HCT116 (cell line): ENCODE data around the gene RPTOR.

Source experiments
- CEBPB ChIP-seq: IDR thresholded peaks from 2 replicates; pipeline ENCODE4 v1.6.1; 2012; ENCODE audit warnings: low read depth
- CTCF ChIP-seq, 3 experiments: fragments of 200-600 bp in 1 of 3; sonication (generic) in 1 of 3; IDR thresholded peaks in 2 of 3; conservative IDR thresholded peaks in 1 of 3; 2 replicates each; pipeline ENCODE4 v1.5.1; 2012 to 2017; ENCODE audit warnings: low read depth in 2 of 3, low read length in 2 of 3, antibody characterized with exemption in 1 of 3, borderline replicate concordance in 1 of 3, control low read depth in 1 of 3, mild to moderate bottlenecking in 1 of 3, mixed read lengths in 1 of 3, mixed run types in 1 of 3, moderate library complexity in 1 of 3; ENCODE audit not compliant: insufficient read depth in 1 of 3
- POLR2A ChIP-seq: IDR thresholded peaks from 2 replicates; pipeline ENCODE4 v1.7.0; 2011; ENCODE audit warnings: borderline replicate concordance; ENCODE audit not compliant: insufficient read depth, insufficient read length; ENCODE audit errors: extremely low read depth
- POLR2AphosphoS5 ChIP-seq: IDR thresholded peaks from 2 replicates; pipeline ENCODE4 v1.6.1; 2011; ENCODE audit warnings: mild to moderate bottlenecking, low read depth, low read length, moderate library complexity
- TF ChIP-seq, protein P1 (sequence below): IDR thresholded peaks from 2 replicates; pipeline ENCODE4 v1.6.1; 2011; ENCODE audit warnings: mild to moderate bottlenecking, low read length, moderate library complexity; ENCODE audit not compliant: insufficient replicate concordance; ENCODE audit errors: extremely low read depth
- TF ChIP-seq, protein P2 (sequence below): IDR thresholded peaks from 2 replicates; pipeline ENCODE4 v1.6.1; 2012; ENCODE audit warnings: low read depth

DNA sequence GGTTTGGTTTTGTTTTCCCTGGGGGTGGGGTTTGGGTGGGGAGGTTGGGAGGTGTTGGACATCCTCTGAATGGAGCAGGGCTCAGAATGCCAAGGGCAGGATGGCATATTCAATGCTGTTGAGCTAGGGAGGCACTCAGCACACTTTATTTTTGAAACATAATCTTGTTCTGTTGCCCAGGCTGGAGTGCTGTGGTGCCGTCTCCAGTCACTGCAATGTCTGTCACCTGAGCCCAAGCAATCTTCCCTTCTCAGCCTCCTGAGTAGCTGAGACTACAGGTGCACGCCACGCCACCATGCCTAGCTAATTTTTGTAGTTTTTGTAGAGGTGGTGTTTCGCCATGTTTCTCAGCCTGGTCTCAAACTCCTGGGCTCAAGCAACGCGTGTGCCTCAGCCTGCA is 186.1 kb downstream of the RPTOR start:
- TF ChIP-seq POLR2A (no peak), CTCF (IDR thresholded peaks at IDR 0.05 in 2 of 3, conservative IDR thresholded peaks at IDR 0.05 in 1 of 3; ENCODE audit: borderline replicate concordance in 1 of 3, insufficient read depth in 1 of 3, low read depth in 2 of 3, low read length in 2 of 3) (no peak), POLR2AphosphoS5 (no peak), CEBPB (no peak)
- TF ChIP-seq, protein P1, sequence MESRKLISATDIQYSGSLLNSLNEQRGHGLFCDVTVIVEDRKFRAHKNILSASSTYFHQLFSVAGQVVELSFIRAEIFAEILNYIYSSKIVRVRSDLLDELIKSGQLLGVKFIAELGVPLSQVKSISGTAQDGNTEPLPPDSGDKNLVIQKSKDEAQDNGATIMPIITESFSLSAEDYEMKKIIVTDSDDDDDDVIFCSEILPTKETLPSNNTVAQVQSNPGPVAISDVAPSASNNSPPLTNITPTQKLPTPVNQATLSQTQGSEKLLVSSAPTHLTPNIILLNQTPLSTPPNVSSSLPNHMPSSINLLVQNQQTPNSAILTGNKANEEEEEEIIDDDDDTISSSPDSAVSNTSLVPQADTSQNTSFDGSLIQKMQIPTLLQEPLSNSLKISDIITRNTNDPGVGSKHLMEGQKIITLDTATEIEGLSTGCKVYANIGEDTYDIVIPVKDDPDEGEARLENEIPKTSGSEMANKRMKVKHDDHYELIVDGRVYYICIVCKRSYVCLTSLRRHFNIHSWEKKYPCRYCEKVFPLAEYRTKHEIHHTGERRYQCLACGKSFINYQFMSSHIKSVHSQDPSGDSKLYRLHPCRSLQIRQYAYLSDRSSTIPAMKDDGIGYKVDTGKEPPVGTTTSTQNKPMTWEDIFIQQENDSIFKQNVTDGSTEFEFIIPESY = no peak
- TF ChIP-seq, protein P2, sequence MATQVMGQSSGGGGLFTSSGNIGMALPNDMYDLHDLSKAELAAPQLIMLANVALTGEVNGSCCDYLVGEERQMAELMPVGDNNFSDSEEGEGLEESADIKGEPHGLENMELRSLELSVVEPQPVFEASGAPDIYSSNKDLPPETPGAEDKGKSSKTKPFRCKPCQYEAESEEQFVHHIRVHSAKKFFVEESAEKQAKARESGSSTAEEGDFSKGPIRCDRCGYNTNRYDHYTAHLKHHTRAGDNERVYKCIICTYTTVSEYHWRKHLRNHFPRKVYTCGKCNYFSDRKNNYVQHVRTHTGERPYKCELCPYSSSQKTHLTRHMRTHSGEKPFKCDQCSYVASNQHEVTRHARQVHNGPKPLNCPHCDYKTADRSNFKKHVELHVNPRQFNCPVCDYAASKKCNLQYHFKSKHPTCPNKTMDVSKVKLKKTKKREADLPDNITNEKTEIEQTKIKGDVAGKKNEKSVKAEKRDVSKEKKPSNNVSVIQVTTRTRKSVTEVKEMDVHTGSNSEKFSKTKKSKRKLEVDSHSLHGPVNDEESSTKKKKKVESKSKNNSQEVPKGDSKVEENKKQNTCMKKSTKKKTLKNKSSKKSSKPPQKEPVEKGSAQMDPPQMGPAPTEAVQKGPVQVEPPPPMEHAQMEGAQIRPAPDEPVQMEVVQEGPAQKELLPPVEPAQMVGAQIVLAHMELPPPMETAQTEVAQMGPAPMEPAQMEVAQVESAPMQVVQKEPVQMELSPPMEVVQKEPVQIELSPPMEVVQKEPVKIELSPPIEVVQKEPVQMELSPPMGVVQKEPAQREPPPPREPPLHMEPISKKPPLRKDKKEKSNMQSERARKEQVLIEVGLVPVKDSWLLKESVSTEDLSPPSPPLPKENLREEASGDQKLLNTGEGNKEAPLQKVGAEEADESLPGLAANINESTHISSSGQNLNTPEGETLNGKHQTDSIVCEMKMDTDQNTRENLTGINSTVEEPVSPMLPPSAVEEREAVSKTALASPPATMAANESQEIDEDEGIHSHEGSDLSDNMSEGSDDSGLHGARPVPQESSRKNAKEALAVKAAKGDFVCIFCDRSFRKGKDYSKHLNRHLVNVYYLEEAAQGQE = no peak
